GM19025 (cell line): ENCODE results near the gene ATP8B3.

ENCODE experiments used
- ATAC-seq: cut with Tn5 transposase; IDR thresholded peaks from one replicate; pipeline ENCODE4 v1.9.1; 2021; ENCODE audit warnings: mild to moderate bottlenecking, low read depth, moderate library complexity; ENCODE audit not compliant: unreplicated experiment

The ATP8B3 gene

DNA sequence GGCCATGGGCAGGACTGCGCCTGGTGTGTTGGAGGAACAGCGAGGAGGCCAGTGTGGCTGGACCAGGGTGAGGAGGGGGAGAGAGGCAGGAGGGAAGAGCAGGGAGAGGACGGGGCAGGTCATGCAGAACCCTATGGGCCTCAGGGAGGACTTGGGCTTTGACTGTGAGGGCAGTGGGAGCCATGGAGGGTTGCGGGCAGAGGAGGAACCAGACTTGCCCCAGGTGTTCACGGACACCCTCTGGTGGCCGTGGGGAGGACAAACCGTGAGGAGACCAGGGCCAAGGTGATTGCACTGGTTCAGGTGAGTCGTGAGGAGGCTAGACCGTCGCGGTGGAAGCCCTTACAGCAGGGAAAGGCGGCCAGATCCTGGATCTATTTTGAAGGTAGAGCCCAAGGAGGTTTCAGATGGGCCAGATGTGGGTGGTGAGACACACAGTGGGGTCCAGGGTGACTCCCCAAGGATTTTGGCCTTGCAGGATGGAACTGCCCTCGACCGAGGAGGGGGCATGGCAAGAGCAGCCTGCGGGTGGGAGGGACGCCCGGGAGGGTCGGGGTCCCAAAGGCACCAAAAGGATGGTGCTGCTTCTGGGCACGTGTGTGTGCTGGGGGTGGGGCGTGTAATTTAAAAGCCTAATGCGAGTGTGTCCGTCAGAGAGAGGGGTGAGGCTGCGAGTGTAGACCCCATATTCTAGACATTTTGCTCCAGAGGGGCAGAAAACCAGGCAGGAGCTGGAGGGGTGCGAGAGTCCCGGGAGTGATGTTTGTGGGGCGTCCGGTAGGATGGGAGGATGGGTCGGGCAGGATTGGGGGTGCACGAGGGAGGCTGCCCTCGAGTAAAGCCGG lies 39.0 kb upstream of the ATP8B3 start:
- ATAC-seq, result no peak

DNA sequence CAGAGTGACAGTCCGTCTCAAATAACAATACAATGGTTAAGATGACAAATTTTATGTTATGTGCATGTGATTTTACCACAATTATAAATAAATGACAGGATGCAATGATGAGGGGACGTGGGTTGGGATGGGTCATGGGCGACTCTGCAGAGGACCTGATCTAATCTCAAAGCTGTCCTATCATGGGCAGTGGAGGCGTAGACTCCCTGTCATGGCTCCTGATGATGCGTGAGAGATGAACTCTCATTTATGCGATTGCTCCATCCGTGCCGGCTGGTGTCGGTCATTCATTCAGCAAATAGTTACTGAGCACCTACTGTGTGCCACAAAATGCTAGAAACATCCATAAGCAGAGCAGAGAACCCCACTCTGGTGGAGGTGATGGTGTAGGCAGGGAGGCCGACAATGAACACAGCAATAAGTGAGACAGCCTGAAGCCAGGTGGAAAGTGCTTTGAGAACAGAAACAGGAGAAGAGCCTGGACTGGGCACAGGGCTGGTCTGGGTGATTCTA lies 37.9 kb upstream of the ATP8B3 start:
- no peak for ATAC-seq

DNA sequence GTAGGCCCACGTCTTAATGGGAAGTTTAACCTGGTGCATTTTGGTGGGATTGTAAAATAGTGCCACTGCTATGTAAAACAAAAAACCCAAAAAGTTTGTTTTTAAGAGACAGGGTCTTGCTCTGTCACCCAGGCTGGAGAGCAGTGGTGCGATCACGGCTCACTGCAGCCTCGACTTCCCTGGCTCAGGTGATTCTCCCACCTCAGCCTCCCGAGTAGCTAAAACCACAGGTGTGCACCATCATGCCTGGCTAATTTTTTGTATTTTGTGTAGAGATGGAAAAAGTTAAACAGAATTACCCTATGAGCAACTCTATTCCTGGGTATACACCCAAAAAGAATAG lies 37.0 kb upstream of the ATP8B3 start:
- no peak for ATAC-seq

DNA sequence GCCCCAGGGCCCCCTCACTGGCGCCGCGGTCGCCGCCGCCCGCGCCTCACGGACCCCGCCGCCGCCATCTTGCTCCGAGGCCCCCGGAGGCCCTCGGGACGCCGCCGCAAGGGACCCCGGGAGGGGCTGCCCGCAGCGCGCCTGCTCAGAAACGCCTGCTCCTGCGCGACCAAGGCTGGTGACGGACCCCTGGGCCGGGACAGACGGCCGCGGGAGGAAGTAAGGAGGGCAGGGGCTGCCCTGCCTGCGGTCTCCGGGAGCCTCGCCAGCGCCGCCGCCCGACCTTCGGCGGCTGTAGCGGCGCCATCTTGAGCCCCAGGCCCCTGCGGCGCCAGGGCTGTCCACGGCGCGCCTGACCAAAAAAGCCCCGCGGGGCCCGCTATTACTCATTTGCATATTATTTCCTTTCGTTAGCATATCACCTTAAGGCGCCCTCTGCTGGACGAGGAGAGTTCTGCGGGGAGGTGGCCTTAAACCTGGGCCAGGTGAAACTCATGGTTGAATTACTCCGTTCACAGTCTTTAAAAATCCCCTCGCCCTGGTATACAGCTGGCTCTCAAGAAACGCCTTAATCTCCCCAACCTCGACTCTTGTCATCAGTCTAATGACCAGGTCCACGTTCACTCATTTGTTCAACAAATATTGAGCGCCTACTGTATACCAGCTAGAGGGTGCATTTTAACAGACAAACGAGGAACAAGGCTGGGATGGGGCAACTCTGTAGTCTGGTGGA lies 36.5 kb upstream of the ATP8B3 start, which contains the start of gene REXO1:
Gene REXO1 (minus strand): TSS at position 85 of the 733 bp plus-strand sequence. CDS start 125 bp downstream, outside the sequence.
- ATAC-seq, result peak; percentile 68

DNA sequence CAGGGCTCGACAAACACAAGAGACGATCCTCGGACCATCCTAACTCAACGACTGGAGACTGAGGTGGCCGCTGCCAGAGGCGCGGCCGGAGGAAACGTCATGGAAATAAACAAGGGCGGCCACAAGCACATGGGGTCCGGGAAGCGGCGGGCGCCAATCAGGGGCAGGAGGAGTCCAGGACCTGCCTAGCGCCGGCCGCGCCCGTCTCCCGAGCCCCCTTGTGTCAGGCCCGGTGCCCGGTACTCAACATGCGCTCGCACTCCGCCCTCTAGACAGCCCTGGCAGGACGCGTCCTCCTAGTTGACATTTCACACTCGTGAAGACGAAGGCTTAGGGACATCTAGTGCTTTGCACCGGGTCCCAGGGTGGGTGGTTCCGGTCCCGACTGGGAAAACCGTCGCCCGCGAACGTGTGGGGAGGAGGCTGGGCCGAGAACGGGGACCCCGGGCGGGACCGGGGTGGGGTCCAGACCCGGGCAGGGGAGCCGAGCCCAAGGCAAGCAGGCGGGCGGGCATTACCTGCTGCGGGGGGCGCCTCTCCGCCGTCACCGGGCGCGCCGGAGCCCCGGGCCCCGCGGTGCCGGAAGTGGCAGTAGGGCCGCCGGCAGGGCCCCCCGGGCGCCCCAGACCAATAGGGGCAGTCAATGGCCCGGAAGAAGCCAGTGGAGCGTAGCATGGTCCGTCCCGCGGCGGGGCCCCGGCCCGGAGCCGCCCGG lies 35.8 kb upstream of the ATP8B3 start:
- ATAC-seq, result peak; percentile 28

DNA sequence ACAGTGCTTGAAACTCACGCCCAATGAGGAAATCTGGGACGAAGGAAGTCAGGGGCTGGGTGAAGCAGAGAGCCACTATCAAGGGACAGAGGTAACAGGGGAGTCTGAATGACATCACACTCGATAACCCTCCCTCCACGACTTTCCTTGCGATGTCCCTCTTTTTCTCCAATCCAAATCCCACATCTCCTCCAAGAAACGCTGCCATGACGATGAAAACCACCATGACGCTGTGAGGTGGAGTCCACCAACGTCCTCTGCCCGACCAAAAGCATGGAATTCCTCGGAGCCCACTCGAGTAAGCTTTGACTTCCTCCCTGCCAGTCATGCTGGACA lies 35.2 kb upstream of the ATP8B3 start:
- no peak for ATAC-seq

DNA sequence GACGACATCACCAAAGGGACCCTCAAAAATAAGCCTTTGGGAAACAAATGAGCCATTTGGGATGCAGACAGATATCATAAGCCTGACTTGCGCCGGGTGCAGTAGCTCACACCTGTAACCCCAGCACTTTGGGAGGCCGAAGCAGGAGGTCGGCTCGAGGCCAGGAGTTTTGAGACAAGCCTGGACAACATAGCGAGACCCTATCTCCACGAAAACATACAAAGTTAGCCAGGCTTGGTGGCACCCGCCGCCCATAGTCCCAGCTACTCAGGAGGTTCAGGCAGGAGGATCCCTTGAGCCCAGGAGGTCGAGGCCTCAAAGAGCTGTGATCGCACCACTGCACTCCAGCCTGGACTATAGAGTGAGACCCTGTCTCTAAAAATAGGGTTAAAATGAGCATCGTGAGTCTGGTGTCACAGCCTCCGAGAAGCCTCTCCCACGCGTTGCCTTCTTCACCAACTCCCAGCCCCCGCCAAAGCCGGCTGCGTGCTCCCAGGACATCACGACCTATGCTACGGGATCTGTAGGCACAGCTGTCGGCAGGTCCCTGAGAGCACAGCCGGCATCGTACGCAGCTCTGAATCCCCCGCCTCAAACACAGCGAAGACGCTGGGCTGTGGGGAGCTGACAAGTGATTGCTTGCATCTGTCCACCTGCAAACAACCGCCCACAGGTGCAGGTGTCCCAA lies 34.6 kb upstream of the ATP8B3 start:
- ATAC-seq, result no peak

DNA sequence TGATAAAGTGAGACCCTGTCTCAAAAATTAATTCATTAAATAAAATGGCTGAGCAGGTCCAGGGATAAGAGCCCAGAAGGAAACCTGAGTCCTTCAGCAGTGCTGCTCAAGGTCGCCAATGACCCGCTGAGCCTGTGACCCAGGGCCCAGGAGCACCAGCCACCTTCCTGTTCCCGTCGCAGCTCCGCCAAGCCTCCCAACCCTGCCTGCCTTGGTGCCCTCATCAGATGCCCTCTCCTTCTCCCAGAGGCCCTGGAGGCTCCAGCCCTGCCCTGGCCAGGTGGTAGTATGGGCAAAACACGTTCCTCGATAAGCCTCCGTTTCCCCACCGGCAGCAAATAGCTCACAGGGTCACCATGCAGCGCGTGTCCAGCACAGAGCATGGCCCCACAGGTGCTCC lies 33.6 kb upstream of the ATP8B3 start:
- ATAC-seq, result no peak

DNA sequence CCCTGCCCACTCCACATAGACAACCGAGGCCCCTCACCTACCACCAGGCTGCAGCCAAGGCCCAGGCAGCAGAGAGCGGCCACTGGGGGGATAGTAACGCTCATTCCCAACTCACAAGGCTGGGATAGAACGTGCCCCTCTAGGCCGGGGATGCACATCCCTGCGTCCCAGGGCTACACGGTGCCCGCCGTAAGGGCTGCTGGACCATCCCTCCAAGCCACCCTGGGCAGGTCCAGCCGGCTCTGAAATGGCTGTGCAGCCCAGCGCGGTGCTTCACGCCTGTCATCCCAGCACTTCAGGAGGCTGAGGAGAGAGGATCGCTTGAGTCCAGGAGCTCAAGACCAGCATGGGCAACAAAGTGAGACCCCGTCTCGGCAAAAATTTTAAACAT lies 33.0 kb upstream of the ATP8B3 start:
- ATAC-seq, result no peak

DNA sequence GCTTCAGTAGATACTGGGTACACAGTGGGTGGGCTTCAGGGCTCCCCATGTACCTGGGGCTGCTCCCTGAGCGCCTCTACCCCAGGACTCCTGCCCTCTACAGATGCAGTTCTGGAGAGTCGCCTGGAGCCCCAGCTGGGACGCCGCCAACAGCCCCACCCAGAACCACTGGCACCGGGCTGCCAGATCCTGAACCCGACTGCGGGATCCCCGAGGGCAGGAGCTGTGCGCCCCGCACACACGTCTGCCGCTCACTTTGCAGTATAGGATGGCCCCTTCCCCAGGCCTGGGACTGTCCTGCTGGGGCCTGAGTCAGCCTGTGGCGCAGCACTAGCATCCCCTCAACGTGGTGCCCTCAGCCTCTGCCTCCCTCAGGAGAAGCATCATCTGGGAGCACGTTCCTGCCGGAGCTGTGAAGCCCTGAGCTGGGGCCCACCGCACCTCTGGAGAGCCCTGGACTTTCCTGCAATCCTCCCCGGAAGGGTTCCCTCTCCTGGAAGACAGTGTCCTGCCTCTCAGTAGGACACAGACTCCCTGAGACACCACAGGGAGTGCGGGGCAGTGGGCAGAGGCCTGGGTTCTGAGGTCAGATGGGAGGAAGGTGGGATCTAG lies 32.5 kb upstream of the ATP8B3 start:
- no peak for ATAC-seq

DNA sequence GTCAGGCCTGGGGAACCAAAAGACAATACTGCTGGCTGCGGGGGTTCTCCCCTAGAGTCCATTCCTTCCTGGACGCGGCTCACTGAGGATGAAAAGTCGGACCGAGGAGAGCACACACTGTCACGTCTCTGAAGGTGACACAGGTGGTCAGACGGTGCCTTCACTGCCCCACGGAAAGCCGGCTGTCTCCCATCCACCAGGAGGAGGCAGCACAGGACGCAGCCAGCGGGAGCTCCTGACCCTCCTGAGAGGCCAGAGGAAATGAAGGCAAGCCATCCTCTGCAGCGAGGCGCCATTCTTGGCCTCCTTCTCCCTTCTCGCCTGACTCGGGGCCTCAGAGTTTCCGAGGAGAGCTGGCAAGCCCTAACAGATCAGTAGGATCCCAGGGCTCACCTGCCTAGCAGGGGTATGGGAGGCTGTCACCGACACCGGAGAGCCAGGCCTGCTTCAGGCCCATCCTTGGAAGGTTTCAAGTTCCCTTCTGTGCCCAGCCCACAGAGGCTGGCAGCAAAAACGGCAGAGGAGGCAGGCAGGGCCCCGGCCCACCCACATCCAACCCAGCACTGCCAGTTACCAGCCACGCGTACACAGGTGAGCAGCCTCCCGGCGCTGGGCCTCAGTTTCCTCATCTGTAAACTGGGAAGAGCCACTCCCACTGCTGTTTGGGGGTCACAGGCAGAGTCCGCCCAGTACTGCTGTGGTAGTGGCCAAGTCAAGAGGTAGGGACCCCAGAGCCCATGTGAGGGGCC lies 31.7 kb upstream of the ATP8B3 start:
- no peak for ATAC-seq

DNA sequence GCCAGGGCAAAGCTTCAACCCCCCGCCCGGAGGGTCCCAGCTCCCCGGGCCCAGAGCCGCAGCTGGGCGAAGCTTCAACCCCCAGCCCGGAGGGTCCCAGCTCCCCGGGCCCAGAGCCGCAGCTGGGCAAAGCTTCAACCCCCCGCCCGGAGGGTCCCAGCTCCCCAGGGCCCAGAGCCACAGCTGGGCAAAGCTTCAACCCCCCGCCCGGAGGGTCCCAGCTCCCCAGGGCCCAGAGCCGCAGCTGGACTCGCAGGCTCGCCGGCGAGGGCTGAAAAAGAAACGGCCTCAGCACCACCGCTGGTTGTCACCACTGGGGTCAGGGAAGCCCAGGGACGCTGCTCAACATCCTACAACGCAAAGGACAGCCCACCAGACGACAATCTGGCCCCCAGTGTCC lies 31.0 kb upstream of the ATP8B3 start:
- no peak for ATAC-seq

DNA sequence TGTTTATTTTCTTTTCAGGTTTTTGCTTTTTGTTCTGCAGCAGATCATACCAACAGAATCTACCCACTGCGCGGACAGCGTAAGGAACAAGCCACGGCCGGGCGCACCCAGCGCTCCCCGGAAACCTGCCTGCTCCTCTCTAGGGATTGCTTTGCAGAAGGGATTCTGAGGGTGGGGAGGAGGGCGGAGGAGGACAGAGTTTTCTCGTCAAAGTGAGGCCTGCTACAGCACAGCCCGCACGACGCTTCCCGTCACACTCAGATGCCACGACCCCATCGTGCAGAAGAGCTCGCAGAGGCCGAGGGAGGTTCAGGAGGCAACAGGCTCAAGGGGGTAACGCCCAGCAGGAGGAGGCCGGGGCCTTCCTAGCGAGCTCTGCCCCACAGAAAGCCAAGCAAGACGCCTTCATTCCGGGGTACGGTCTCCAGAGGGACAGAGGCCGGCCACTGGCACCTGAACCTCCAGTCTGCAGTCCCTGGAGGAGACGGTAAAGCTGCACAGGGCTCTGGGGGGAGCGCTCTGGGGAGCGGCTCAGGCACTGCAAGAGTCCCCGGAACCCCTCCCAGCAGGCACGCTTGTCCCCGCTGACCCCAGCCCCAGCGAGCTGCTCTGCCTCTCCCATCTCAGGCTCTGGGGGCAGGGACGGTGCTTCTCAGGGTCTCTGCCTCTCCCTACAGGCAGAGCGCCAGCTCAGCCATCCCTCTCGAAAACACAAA lies 29.3 kb upstream of the ATP8B3 start:
- ATAC-seq, result no peak

DNA sequence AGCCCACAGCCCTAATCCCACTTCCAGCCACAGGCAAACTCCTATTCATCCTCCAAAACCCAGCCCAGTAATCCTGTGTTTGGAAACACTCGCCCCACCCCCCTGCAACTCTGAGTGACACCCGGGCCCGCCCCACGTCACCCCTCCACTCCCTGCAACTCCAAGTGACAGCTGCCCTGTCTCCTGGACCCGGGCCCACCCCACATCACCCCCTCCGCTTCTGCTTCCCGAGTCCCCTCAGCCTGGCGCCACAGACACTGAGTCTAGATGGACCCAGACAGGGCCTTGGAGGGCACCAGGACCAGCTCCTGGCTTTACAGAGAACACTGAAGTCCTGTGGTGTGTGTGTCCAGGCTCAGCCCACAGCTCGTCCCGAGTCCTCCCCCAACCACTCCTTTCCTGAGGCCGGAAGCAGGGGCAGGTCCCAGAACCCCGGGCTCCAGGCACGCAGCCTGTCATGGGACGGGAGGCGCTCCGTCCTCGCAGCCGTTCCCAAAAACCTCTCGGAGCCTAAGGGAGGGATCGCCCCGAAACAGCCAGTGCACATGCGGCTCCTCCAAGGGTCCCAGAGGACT lies 28.6 kb upstream of the ATP8B3 start:
- ATAC-seq, result no peak

DNA sequence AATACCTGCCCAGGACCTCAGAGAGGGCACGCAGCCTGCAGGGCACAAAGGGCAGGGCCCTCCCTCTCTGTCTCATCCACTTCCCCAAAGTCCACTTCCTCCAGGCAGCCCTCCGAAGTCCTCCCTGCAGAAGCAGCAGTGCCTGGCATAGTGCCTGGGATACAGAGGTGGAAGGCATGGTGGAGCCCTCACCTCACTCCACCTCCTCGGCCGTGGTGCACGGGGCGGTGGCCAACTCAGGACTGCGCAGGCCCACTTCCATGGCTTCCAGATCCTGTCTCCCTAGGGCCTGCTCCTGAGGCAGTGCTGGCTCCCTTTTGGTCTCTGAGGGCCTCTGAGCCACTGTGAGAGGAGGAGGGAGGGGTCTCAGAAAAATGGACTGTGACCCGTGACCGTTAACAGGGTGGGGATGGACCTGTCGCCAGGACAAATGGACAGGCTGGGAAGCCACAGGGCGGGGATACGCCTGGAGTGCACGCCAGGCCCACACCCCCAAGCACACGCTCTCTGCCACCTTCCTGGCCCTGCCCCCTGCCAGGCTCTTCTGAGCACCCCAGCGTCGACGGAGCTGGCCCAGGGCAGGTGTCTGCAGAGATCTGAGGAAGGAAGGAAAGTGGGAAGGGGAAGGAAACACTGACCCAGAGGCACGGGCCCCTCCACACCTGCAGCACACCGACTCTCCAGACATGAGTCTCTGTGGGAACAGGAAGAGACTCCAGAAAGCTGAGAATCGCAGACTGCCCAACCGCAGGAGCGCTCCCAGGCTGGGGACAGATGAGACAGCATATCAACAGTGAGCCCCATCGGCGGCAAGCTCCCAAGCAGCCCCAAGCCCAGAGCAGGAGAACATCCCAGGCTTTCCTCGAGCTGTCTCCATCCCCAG lies 27.8 kb upstream of the ATP8B3 start:
- ATAC-seq, result no peak

DNA sequence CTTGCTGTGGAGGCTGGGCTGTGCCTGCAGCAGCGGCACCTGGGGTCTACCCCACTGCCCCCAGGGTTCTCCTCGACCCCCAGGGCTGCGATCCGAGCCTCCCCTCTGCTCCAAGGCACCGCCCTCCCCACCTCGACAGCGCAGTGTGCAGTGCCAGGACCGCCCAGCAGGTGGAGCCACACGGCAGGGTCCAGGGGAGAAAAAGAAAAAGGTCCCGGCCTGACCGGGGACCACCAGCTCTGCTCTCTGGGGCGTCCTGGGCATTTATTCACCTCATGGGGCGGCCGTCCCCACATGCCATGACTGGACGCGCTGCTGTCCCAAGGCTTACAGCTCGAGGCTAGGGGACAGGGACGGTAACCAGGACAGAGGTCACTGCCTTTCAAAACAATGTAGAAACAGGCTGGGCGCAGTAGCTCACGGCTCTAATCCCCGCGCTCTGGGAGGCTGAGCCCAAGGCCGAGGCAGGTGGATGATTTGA lies 25.6 kb upstream of the ATP8B3 start:
- ATAC-seq, result no peak

DNA sequence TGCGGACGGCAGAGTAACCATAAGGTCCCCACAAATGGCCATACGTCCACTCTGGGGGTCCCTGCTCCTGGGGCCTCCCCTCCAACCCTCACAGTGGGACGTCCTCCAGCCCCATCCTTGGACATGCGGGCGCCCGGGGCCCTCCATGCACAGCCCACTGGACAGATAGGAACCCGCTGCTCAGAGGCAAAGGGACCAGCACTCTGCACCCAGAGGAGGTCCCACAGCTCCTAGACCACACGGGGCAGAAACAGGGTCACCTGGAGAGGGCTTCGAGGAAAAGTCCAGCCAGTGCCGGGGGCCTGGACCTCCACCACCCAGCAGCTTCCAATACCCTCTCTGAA lies 25.1 kb upstream of the ATP8B3 start:
- ATAC-seq, result no peak
